K562 (cell line): Measurements from ENCODE around the gene ARHGAP24. TPM values are rescaled to one million over a fixed set of nuclear protein-coding genes. Genes with fewer than 3 reads are reported as not detected.

Experiments used
- ATAC-seq: fragments of 200-7000 bp; cut with Tn5 transposase; 3 replicates; pipeline ENCODE4 v1.9.1; 2020; ENCODE audit warnings: moderate library complexity
- BruUV-seq: library from RNA; stranded (reverse); fragments of 400-500 nt; replicated peaks from 2 replicates; lab custom pipeline; 2021; lab: Mats Ljungman, UMichigan
- CTCF ChIA-PET: fragments of 300-600 bp; formaldehyde crosslinking; extraction: SDS; loops from one replicate; lab custom pipeline; 2021; ENCODE audit warnings: low intra/inter-chr PET ratio; lab: Yijun Ruan, JAX
- POLR2A ChIA-PET: fragments of 300-600, 350-650 bp; sonication (Branson Sonifier 250); formaldehyde crosslinking; extraction: SDS; loops from one replicate; lab custom pipeline; 2021; ENCODE audit warnings: antibody characterized with exemption, inconsistent platforms; lab: Yijun Ruan, JAX
- DNase-seq, 4 experiments: peaks; one replicate each; pipeline versions ENCODE4 v3.0.0 to v3.0.0-alpha.2; 2011 to 2018; ENCODE audit warnings: low spot score in 3 of 4, mixed read lengths in 3 of 4; ENCODE audit errors: extremely low read depth in 1 of 4
- FAIRE-seq: peaks from 2 replicates; lab custom pipeline; 2011; peaks lifted over from hg19 to GRCh38; lab: Jason Lieb, UNC
- H2AFZ ChIP-seq: 2 replicates; pipeline ENCODE4 v1.6.0; 2011; ENCODE audit warnings: low read depth, low read length, control low read depth, inconsistent platforms
- H3K27ac ChIP-seq: fragments of 200-600 bp; 3 replicates; pipeline ENCODE4 v1.8.0; 2011; ENCODE audit warnings: low read depth, mild to moderate bottlenecking, control low read depth, inconsistent platforms, low read length, moderate library complexity, mixed read lengths; ENCODE audit errors: extremely low read depth
- H3K27me3 ChIP-seq, 2 experiments: fragments of 300-600 bp in 1 of 2; 2 replicates in 1 of 2; 3 replicates in 1 of 2; pipeline versions ENCODE4 v1.6.0 to v1.8.0; 2011; ENCODE audit warnings: inconsistent platforms in 2 of 2, low read length in 2 of 2, mild to moderate bottlenecking in 1 of 2, mixed read lengths in 1 of 2, moderate library complexity in 1 of 2; ENCODE audit not compliant: control insufficient read depth in 2 of 2, insufficient read depth in 2 of 2
- H3K36me3 ChIP-seq: fragments of 300-600 bp; 3 replicates; pipeline ENCODE4 v1.8.0; 2011; ENCODE audit warnings: mild to moderate bottlenecking, low read length, inconsistent platforms; ENCODE audit not compliant: control insufficient read depth, insufficient read depth
- H3K4me1 ChIP-seq, 2 experiments: fragments of 200-600 bp in 1 of 2; replicated peaks in 1 of 2; 2 replicates in 1 of 2; 3 replicates in 1 of 2; pipeline versions ENCODE4 v1.5.1 to v1.8.0; 2011; ENCODE audit warnings: inconsistent platforms in 2 of 2, low read length in 2 of 2, mild to moderate bottlenecking in 1 of 2, mixed read lengths in 1 of 2, moderate library complexity in 1 of 2; ENCODE audit not compliant: control insufficient read depth in 2 of 2, insufficient read depth in 2 of 2
- H3K4me2 ChIP-seq: 2 replicates; pipeline ENCODE4 v1.6.1; 2011; ENCODE audit warnings: low read length, control low read depth, inconsistent platforms, mixed read lengths; ENCODE audit not compliant: insufficient read depth
- H3K4me3 ChIP-seq: fragments of 200-600 bp; sonication (generic), shearing (Covaris generic); 2 replicates; pipeline ENCODE4 v1.5.1; 2016; ENCODE audit warnings: control low read depth, inconsistent platforms
- H3K79me2 ChIP-seq: fragments of 200-600 bp; 3 replicates; pipeline ENCODE4 v1.8.0; 2011; ENCODE audit warnings: low read length, inconsistent platforms; ENCODE audit not compliant: control insufficient read depth, insufficient read depth
- H3K9ac ChIP-seq, 2 experiments: 2 replicates each; pipeline versions ENCODE4 v1.6.0 to v1.6.1; 2011; ENCODE audit warnings: low read depth in 2 of 2, low read length in 2 of 2, control low read depth in 1 of 2, inconsistent platforms in 1 of 2, mild to moderate bottlenecking in 1 of 2, mixed read lengths in 1 of 2; ENCODE audit not compliant: insufficient read depth in 1 of 2
- H3K9me1 ChIP-seq: one replicate; pipeline ENCODE4 v1.6.0; 2011; ENCODE audit warnings: inconsistent platforms, mild to moderate bottlenecking, low read length, moderate library complexity; ENCODE audit not compliant: control insufficient read depth, insufficient read depth
- H3K9me3 ChIP-seq: replicated peaks from 2 replicates; pipeline ENCODE4 v1.5.1; 2011; ENCODE audit warnings: low read depth, low read length, inconsistent platforms; ENCODE audit not compliant: control insufficient read depth, insufficient read depth
- H4K20me1 ChIP-seq: replicated peaks from 2 replicates; pipeline ENCODE4 v1.6.1; 2011; ENCODE audit warnings: low read length, inconsistent platforms, mixed read lengths; ENCODE audit not compliant: control insufficient read depth, insufficient read depth
- BRCA1 ChIP-seq, 2 experiments: fragments of 450-650 bp in 1 of 2; sonication (generic) in 1 of 2; formaldehyde crosslinking in 1 of 2; IDR thresholded peaks; 2 replicates each; pipeline versions ENCODE4 v1.5.0 to v1.6.1; 2017 to 2020; ENCODE audit warnings: mild to moderate bottlenecking in 1 of 2, missing genetic modification reagents in 1 of 2
- GATAD2B ChIP-seq: fragments of 450-650 bp; IDR thresholded peaks from 2 replicates; pipeline ENCODE4 v1.6.1; 2017; ENCODE audit warnings: mild to moderate bottlenecking, borderline replicate concordance
- MECOM ChIP-seq: fragments of 250-450 bp; sonication (Bioruptor Pico); IDR thresholded peaks from 2 replicates; pipeline ENCODE4 v1.8.0; 2022; ENCODE audit warnings: inconsistent platforms
- STAT5B ChIP-seq: fragments of 250-450 bp; sonication (Bioruptor Pico); IDR thresholded peaks from 2 replicates; pipeline ENCODE4 v1.8.0; 2021; ENCODE audit warnings: mild to moderate bottlenecking, inconsistent platforms
- TRIM24 ChIP-seq, 2 experiments: fragments of 450-650 bp; IDR thresholded peaks; 2 replicates each; pipeline ENCODE4 v1.6.1; 2016
- ZNF316 ChIP-seq: fragments of 450-650 bp; IDR thresholded peaks from 2 replicates; pipeline ENCODE4 v1.6.1; 2016
- in situ Hi-C: fragments of 300-500 bp; cut with MboI; formaldehyde crosslinking; loops from 4 replicates; pipeline ENCODE4 v1.15.0; 2018; ENCODE audit warnings: inconsistent platforms, mixed read lengths
- intact Hi-C: fragments of 100-400 bp; cut with micrococcal nuclease; formaldehyde crosslinking; loops from 2 replicates; pipeline ENCODE4 v1.14.2; 2022
- polyA plus RNA-seq, 8 experiments: library from polyadenylated mRNA; depleted of rRNA in 4 of 8; stranded (reverse) in 5 of 8; unstranded in 3 of 8; fragments of >200 nt; fragmentation: Nextera tagmentation in 2 of 8; fragmentation: Illumina TruSeq in 1 of 8; extraction: Ambion mirVana in 2 of 8; extraction: Trizol in 1 of 8; gene quantifications; 2 replicates each; pipeline versions ENCODE4 v1.2.1 to v1.2.3, GENCODE V29; 2011 to 2014; ENCODE audit warnings: inconsistent platforms in 1 of 8, missing spikeins in 1 of 8
- total RNA-seq, 7 experiments: library from RNA; depleted of rRNA in 6 of 7; stranded (reverse); fragments of >200 nt in 6 of 7; fragmentation: Illumina TruSeq in 2 of 7; extraction: Trizol in 2 of 7; gene quantifications; 2 replicates each; pipeline versions ENCODE4 v1.2.1 to v1.2.3, GENCODE V29; 2011 to 2021; ENCODE audit warnings: low replicate concordance in 1 of 7
- TF ChIP-seq, protein P1 (sequence below): fragments of 450-650 bp; formaldehyde crosslinking; IDR thresholded peaks from 2 replicates; pipeline ENCODE4 v1.4.0; 2022; ENCODE audit warnings: mild to moderate bottlenecking, moderate library complexity

ARHGAP24 gene
- total and polyA plus RNA-seq, 9 of the 15 experiments (the other 6 are each of a cell fraction or from before 2014, with no cell fraction given), result 8.0 to 22.6 (median 14.0) TPM

DNA sequence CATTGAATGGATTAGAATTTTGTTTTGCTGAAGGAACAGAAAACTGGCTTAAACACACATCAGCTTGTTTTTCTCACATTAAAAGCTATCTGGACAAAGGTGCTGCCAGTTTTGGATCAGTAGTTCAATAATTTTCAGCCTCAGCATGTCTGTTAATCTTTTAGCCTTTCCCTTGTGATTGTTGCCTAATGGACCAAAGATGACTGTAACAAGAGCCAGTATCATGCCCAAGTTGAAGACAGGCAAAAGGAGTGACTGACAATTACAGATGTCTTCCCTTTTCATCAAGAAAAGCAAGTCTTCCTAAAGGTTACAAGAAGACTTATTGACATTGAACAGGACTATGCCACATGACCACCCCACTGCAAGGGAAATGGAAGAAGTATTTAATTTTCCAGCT, 465.2 kb downstream of the ARHGAP24 start:
- H3K4me3 ChIP-seq, result no peak overlapping the region
- no peak for TF ChIP-seq MECOM (CRISPR knock-in tag)
- TF ChIP-seq STAT5B (CRISPR knock-in tag), result no peak
- TF ChIP-seq GATAD2B, result no peak
- no peak for TF ChIP-seq TRIM24 (IDR thresholded peaks at IDR 0.05)
- TF ChIP-seq BRCA1 (IDR thresholded peaks at IDR 0.05), result no peak
- no peak for TF ChIP-seq BRCA1 (CRISPR knock-in tag; IDR thresholded peaks at IDR 0.05)
- TF ChIP-seq, protein P1, sequence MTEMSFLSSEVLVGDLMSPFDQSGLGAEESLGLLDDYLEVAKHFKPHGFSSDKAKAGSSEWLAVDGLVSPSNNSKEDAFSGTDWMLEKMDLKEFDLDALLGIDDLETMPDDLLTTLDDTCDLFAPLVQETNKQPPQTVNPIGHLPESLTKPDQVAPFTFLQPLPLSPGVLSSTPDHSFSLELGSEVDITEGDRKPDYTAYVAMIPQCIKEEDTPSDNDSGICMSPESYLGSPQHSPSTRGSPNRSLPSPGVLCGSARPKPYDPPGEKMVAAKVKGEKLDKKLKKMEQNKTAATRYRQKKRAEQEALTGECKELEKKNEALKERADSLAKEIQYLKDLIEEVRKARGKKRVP (CRISPR knock-in tag), result no peak
- no peak for TF ChIP-seq ZNF316
- TF ChIP-seq, all 486 proteins: peak for 0
- no peaks in the 10 kb centered on the region for H3K4me1 ChIP-seq
- no peak overlapping the region for H3K9ac ChIP-seq
- DNase-seq (no peak), FAIRE-seq (no peak), ATAC-seq (no peak)
- H4K20me1 ChIP-seq, result no peaks in the 10 kb centered on the region
- no peaks in the 10 kb centered on the region for H3K9me3 ChIP-seq
- intact Hi-C loops, result no loop called here
- no peaks in the 10 kb centered on the region for H3K36me3 ChIP-seq
- H3K4me2 ChIP-seq, result no peak overlapping the region
- in situ Hi-C loops, result no loop called here
- H3K79me2 ChIP-seq, result no peaks in the 10 kb centered on the region
- H3K27ac ChIP-seq, result no peak overlapping the region
- H3K9me1 ChIP-seq, result no peaks in the 10 kb centered on the region
- ChIA-PET POLR2A (interaction anchor here (0.7 to 1.2 kb wide), 2 partner anchors 9 to 14 kb away, joined by 3 to 5 read pairs; no protein-coding TSS in a partner anchor), CTCF (interaction anchor here (0.6 kb wide), 1 partner anchor 475 kb away, joined by 3 read pairs; no protein-coding TSS in a partner anchor)
- BruUV-seq, result no TSS peak
- no peak overlapping the region for H2AFZ ChIP-seq
- no peaks in the 10 kb centered on the region for H3K27me3 ChIP-seq
